DND-41 (cell line): ENCODE results near the gene CYP11A1.

Experiments used
- EZH2 ChIP-seq: IDR thresholded peaks from 3 replicates; pipeline ENCODE4 v1.6.1; 2012; ENCODE audit warnings: borderline replicate concordance, low read depth, mild to moderate bottlenecking, moderate library complexity, low read length, inconsistent platforms; ENCODE audit not compliant: severe bottlenecking
- TF ChIP-seq, protein P1 (sequence below): IDR thresholded peaks from 2 replicates; pipeline ENCODE4 v1.5.1; 2012; ENCODE audit warnings: borderline replicate concordance, low read length, moderate library complexity, mild to moderate bottlenecking; ENCODE audit not compliant: poor library complexity, severe bottlenecking; ENCODE audit errors: extremely low read depth

GRCh38 chr15:74380361-74381189 is 13.1 kb upstream of the CYP11A1 start:
- TF ChIP-seq, protein P1, sequence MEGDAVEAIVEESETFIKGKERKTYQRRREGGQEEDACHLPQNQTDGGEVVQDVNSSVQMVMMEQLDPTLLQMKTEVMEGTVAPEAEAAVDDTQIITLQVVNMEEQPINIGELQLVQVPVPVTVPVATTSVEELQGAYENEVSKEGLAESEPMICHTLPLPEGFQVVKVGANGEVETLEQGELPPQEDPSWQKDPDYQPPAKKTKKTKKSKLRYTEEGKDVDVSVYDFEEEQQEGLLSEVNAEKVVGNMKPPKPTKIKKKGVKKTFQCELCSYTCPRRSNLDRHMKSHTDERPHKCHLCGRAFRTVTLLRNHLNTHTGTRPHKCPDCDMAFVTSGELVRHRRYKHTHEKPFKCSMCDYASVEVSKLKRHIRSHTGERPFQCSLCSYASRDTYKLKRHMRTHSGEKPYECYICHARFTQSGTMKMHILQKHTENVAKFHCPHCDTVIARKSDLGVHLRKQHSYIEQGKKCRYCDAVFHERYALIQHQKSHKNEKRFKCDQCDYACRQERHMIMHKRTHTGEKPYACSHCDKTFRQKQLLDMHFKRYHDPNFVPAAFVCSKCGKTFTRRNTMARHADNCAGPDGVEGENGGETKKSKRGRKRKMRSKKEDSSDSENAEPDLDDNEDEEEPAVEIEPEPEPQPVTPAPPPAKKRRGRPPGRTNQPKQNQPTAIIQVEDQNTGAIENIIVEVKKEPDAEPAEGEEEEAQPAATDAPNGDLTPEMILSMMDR, result no peak
- no peak for TF ChIP-seq EZH2
